ENCODE data around the gene CHAC2.
"Not testable (repeated sequence)": the region's sequence is repeated elsewhere in the genome, so short reads cannot be mapped to it uniquely, and the experiment has no call there.

The CHAC2 gene

DNA sequence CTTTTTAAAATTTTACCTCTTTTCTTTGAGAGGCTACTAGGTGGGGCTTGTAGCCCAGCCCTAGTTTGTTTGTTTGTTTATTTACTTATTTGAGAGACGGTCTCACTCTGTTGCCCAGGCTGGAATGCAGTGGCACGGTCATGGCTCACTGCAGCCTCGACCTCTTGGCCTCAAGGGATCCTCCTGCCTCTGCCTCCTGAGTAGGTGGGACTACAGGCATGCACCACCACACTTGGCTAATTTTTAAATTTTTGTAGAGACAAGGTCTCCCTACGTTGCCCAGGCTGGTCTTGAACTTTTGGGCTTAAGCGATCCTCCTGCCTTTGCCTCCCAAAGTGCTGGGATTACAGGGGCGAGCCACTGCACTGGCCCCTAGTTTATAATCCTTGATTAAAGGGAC is 54.2 kb downstream of the CHAC2 start:
- H3K4me3 ChIP-seq (ENCODE audit: low read depth, low read length) = no peak overlapping the region
- TF ChIP-seq, protein P1, sequence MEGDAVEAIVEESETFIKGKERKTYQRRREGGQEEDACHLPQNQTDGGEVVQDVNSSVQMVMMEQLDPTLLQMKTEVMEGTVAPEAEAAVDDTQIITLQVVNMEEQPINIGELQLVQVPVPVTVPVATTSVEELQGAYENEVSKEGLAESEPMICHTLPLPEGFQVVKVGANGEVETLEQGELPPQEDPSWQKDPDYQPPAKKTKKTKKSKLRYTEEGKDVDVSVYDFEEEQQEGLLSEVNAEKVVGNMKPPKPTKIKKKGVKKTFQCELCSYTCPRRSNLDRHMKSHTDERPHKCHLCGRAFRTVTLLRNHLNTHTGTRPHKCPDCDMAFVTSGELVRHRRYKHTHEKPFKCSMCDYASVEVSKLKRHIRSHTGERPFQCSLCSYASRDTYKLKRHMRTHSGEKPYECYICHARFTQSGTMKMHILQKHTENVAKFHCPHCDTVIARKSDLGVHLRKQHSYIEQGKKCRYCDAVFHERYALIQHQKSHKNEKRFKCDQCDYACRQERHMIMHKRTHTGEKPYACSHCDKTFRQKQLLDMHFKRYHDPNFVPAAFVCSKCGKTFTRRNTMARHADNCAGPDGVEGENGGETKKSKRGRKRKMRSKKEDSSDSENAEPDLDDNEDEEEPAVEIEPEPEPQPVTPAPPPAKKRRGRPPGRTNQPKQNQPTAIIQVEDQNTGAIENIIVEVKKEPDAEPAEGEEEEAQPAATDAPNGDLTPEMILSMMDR (IDR thresholded peaks at IDR 0.05; ENCODE audit: insufficient read depth, low read depth, low read length, missing control alignments) = no peak
- DNase-seq (ENCODE audit: low read depth) = no peak

DNA sequence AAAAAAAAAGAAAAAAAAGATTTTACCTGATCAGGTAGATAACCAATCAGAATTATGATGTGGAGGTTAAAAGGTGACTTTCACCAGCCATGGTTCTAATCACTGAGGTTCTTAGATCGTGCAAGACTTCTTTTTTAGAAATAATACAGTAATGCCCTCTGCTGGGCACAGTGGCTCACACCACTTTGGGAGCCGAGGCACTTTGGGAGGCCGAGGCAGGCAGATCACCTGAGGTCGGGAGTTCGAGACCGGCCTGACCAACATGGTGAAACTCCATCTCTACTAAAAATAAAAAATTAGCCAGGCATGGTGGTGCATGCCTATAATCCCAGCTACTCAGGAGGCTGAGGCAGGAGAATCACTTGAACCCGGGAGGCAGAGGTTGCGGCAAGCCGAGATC is 56.0 kb downstream of the CHAC2 start:
- peak; percentile 36 for DNase-seq (ENCODE audit: low read depth)

More for the DNA sequence above, 56.0 kb downstream of the CHAC2 start:
- H3K4me3 ChIP-seq (ENCODE audit: low read depth, low read length) = not testable (repeated sequence)
